WTC11 (cell line): Measurements from ENCODE around the gene NUDCD2. TPM values are rescaled to one million over a fixed set of nuclear protein-coding genes. Genes with fewer than 3 reads are reported as not detected.

Source experiments
- ATAC-seq: fragments of 200-7000 bp; cut with Tn5 transposase; 2 replicates; pipeline ENCODE4 v1.10.0; 2021; ENCODE audit warnings: mild to moderate bottlenecking, moderate library complexity
- CTCF ChIA-PET: fragments of 300-600 bp; sonication (Branson Sonifier 250); formaldehyde crosslinking; loops from one replicate; lab custom pipeline; 2021; ENCODE audit warnings: antibody characterized with exemption; lab: Charles Lee
- POLR2A ChIA-PET: fragments of 350-600 bp; sonication (Branson Sonifier 250); formaldehyde crosslinking; loops from one replicate; lab custom pipeline; 2021; ENCODE audit warnings: antibody characterized with exemption; lab: Charles Lee
- DNase-seq: peaks from one replicate; pipeline ENCODE4 v3.0.0; 2021; ENCODE audit warnings: low spot score
- H3K27ac Mint-ChIP-seq: 2 replicates; pipeline ENCODE4 v1.8.0; 2021; ENCODE audit warnings: mixed read lengths
- H3K27me3 Mint-ChIP-seq: 2 replicates; pipeline ENCODE4 v1.8.0; 2021; ENCODE audit warnings: low read depth, mild to moderate bottlenecking, moderate library complexity, mixed read lengths
- H3K36me3 Mint-ChIP-seq: 2 replicates; pipeline ENCODE4 v1.8.0; 2021; ENCODE audit warnings: mixed read lengths
- H3K4me1 Mint-ChIP-seq: 2 replicates; pipeline ENCODE4 v1.8.0; 2022; ENCODE audit warnings: mixed read lengths
- H3K4me3 Mint-ChIP-seq: 2 replicates; pipeline ENCODE4 v1.8.0; 2021; ENCODE audit warnings: mild to moderate bottlenecking, moderate library complexity, mixed read lengths
- H3K9me3 Mint-ChIP-seq: 2 replicates; pipeline ENCODE4 v1.8.0; 2021; ENCODE audit warnings: mixed read lengths
- ATF1 ChIP-seq: sonication (generic); formaldehyde crosslinking; IDR thresholded peaks from 2 replicates; pipeline ENCODE4 v1.8.1; 2023; ENCODE audit warnings: mild to moderate bottlenecking, moderate library complexity, missing genetic modification reagents
- ATF2 ChIP-seq: sonication (generic); formaldehyde crosslinking; IDR thresholded peaks from 2 replicates; pipeline ENCODE4 v1.8.1; 2022; ENCODE audit warnings: low read depth, missing genetic modification reagents, borderline replicate concordance
- CREB1 ChIP-seq: sonication (generic); formaldehyde crosslinking; IDR thresholded peaks from 2 replicates; pipeline ENCODE4 v1.8.0; 2023; ENCODE audit warnings: mild to moderate bottlenecking, missing genetic modification reagents
- CREM ChIP-seq: sonication (generic); formaldehyde crosslinking; IDR thresholded peaks from 2 replicates; pipeline ENCODE4 v1.8.1; 2022; ENCODE audit warnings: mild to moderate bottlenecking, missing genetic modification reagents, moderate library complexity
- ELF4 ChIP-seq: sonication (generic); formaldehyde crosslinking; IDR thresholded peaks from 2 replicates; pipeline ENCODE4 v1.8.1; 2022; ENCODE audit warnings: low read depth, mild to moderate bottlenecking, moderate library complexity, missing genetic modification reagents
- ETV6 ChIP-seq: sonication (generic); formaldehyde crosslinking; IDR thresholded peaks from 2 replicates; pipeline ENCODE4 v1.8.1; 2022; ENCODE audit warnings: mild to moderate bottlenecking, missing genetic modification reagents
- FOXP1 ChIP-seq: sonication (generic); formaldehyde crosslinking; IDR thresholded peaks from 2 replicates; pipeline ENCODE4 v1.8.0; 2022; ENCODE audit warnings: missing genetic modification reagents, mild to moderate bottlenecking, moderate library complexity, borderline replicate concordance
- FOXP4 ChIP-seq: sonication (generic); formaldehyde crosslinking; IDR thresholded peaks from 2 replicates; pipeline ENCODE4 v1.8.0; 2022; ENCODE audit warnings: mild to moderate bottlenecking, missing genetic modification reagents
- HMGA2 ChIP-seq: fragments of 250-450 bp; sonication (Bioruptor Pico); IDR thresholded peaks from 2 replicates; pipeline ENCODE4 v1.4.0; 2021; ENCODE audit warnings: mild to moderate bottlenecking, moderate library complexity
- KAT7 ChIP-seq: sonication (generic); formaldehyde crosslinking; IDR thresholded peaks from 2 replicates; pipeline ENCODE4 v1.8.1; 2023; ENCODE audit warnings: missing genetic modification reagents, mild to moderate bottlenecking, borderline replicate concordance
- MYBL2 ChIP-seq: sonication (generic); formaldehyde crosslinking; IDR thresholded peaks from 2 replicates; pipeline ENCODE4 v1.8.1; 2023; ENCODE audit warnings: mild to moderate bottlenecking, moderate library complexity, missing genetic modification reagents
- NFATC4 ChIP-seq: fragments of 250-450 bp; sonication (Bioruptor Pico); IDR thresholded peaks from 2 replicates; pipeline ENCODE4 v1.9.0; 2021; ENCODE audit warnings: mild to moderate bottlenecking
- NR3C1 ChIP-seq: sonication (generic); formaldehyde crosslinking; conservative IDR thresholded peaks from 2 replicates; pipeline ENCODE4 v1.8.1; 2023; ENCODE audit warnings: low read depth, mild to moderate bottlenecking, missing genetic modification reagents
- PREB ChIP-seq: sonication (generic); formaldehyde crosslinking; IDR thresholded peaks from 2 replicates; pipeline ENCODE4 v1.8.1; 2022; ENCODE audit warnings: mild to moderate bottlenecking, missing genetic modification reagents, moderate library complexity, borderline replicate concordance
- RORB ChIP-seq: fragments of 250-450 bp; sonication (Bioruptor Pico); IDR thresholded peaks from 2 replicates; pipeline ENCODE4 v1.9.0; 2021; ENCODE audit warnings: mild to moderate bottlenecking
- SOX15 ChIP-seq: fragments of 250-450 bp; sonication (Bioruptor Pico); IDR thresholded peaks from 2 replicates; pipeline ENCODE4 v1.9.0; 2021; ENCODE audit warnings: mild to moderate bottlenecking
- STAT6 ChIP-seq: sonication (generic); formaldehyde crosslinking; conservative IDR thresholded peaks from 2 replicates; pipeline ENCODE4 v1.8.1; 2023; ENCODE audit warnings: mild to moderate bottlenecking, low read depth, missing genetic modification reagents, moderate library complexity
- TCF7 ChIP-seq: sonication (generic); formaldehyde crosslinking; IDR thresholded peaks from 2 replicates; pipeline ENCODE4 v1.8.0; 2022; ENCODE audit warnings: mild to moderate bottlenecking, low read depth, missing genetic modification reagents, moderate library complexity
- TEAD1 ChIP-seq: sonication (generic); formaldehyde crosslinking; IDR thresholded peaks from 2 replicates; pipeline ENCODE4 v1.8.0; 2022; ENCODE audit warnings: mild to moderate bottlenecking, missing genetic modification reagents
- TP53 ChIP-seq: sonication (generic); formaldehyde crosslinking; IDR thresholded peaks from 2 replicates; pipeline ENCODE4 v1.8.1; 2023; ENCODE audit warnings: mild to moderate bottlenecking, missing genetic modification reagents
- USF1 ChIP-seq: sonication (generic); formaldehyde crosslinking; IDR thresholded peaks from 2 replicates; pipeline ENCODE4 v1.8.0; 2022; ENCODE audit warnings: mild to moderate bottlenecking, missing genetic modification reagents
- USF2 ChIP-seq: sonication (generic); formaldehyde crosslinking; IDR thresholded peaks from 2 replicates; pipeline ENCODE4 v1.8.1; 2023; ENCODE audit warnings: mild to moderate bottlenecking, missing genetic modification reagents, moderate library complexity
- ZMAT4 ChIP-seq: fragments of 250-450 bp; sonication (Bioruptor Pico); IDR thresholded peaks from 2 replicates; pipeline ENCODE4 v1.9.0; 2021; ENCODE audit warnings: mild to moderate bottlenecking
- ZNF138 ChIP-seq: sonication (generic); formaldehyde crosslinking; conservative IDR thresholded peaks from 2 replicates; pipeline ENCODE4 v1.8.1; 2022; ENCODE audit warnings: mild to moderate bottlenecking, moderate library complexity, missing genetic modification reagents
- ZNF232 ChIP-seq: sonication (generic); formaldehyde crosslinking; IDR thresholded peaks from 2 replicates; pipeline ENCODE4 v1.8.0; 2022; ENCODE audit warnings: mild to moderate bottlenecking, missing genetic modification reagents
- ZNF671 ChIP-seq: fragments of 250-450 bp; sonication (Bioruptor Pico); IDR thresholded peaks from 2 replicates; pipeline ENCODE4 v1.8.0; 2021; ENCODE audit warnings: mild to moderate bottlenecking
- total RNA-seq: library from RNA; stranded (reverse); gene quantifications from 3 replicates; pipeline ENCODE4 v1.2.3, GENCODE V29; 2021

Gene NUDCD2
- total RNA-seq, 1 experiment from 2014 or later, result 73.4 TPM

GRCh38 chr5:163448491-163448890 lies 11.4 kb downstream of the NUDCD2 start (continued):
- no peak for TF ChIP-seq ZNF138 (CRISPR knock-in tag)

- peaks cover 3% of the 10 kb centered on the region; the same call in 1 of the 2 replicates for H3K4me1 Mint-ChIP-seq
- TF ChIP-seq ATF2 (CRISPR knock-in tag), result no peak
- no peak for TF ChIP-seq ETV6 (CRISPR knock-in tag)
- TF ChIP-seq ZNF232 (CRISPR knock-in tag), result no peak
- TF ChIP-seq NFATC4 (CRISPR knock-in tag), result no peak
- TF ChIP-seq STAT6, result no peak
- no peak for TF ChIP-seq CREB1
- TF ChIP-seq SOX15 (CRISPR knock-in tag), result no peak
- no peak for TF ChIP-seq TEAD1 (CRISPR knock-in tag)
- TF ChIP-seq FOXP4, result no peak
- no peak for TF ChIP-seq PREB (CRISPR knock-in tag)
- no peak for TF ChIP-seq FOXP1 (CRISPR knock-in tag)
- TF ChIP-seq NR3C1 (CRISPR knock-in tag), result no peak
- TF ChIP-seq ZNF671 (CRISPR knock-in tag), result no peak
- no peak for TF ChIP-seq TP53 (CRISPR knock-in tag)
- no peak for TF ChIP-seq KAT7
- no peak for TF ChIP-seq HMGA2 (CRISPR knock-in tag)
- peaks cover 9% of the 10 kb centered on the region for H3K9me3 Mint-ChIP-seq
- ATAC-seq (no peak), DNase-seq (no peak)
- H3K27ac Mint-ChIP-seq, result no peak overlapping the region
- CTCF ChIA-PET, result no interaction called here
- H3K27me3 Mint-ChIP-seq, result no peaks in the 10 kb centered on the region
- peaks cover 59% of the 10 kb centered on the region for H3K36me3 Mint-ChIP-seq
- POLR2A ChIA-PET, result interaction anchor here (1.4 kb wide), 1 partner anchor 13 kb away, joined by 5 read pairs; the partner anchor contains the start of genes HMMR and NUDCD2
- no peak overlapping the region for H3K4me3 Mint-ChIP-seq
These were observed 12.0 kb downstream of the NUDCD2 start for GRCh38 chr5:163447875-163448274.

GRCh38 chr5:163447191-163447590 lies 12.7 kb downstream of the NUDCD2 start:
- Mint-ChIP-seq H3K4me3 (no peak overlapping the region), H3K27ac (peak overlapping the region; percentile 64), H3K27me3 (no peaks in the 10 kb centered on the region), H3K9me3 (peaks cover 9% of the 10 kb centered on the region), H3K36me3 (peaks cover 63% of the 10 kb centered on the region), H3K4me1 (peaks cover 3% of the 10 kb centered on the region; the same call in 1 of the 2 replicates)
- no peak for DNase-seq
- POLR2A ChIA-PET, result interaction anchor here (1.4 kb wide), 1 partner anchor 13 kb away, joined by 5 read pairs; the partner anchor contains the start of genes HMMR and NUDCD2
- CTCF ChIA-PET, result no interaction called here
- no peak for ATAC-seq
- TF ChIP-seq ZMAT4 (no peak), MYBL2 (CRISPR knock-in tag) (no peak), USF2 (no peak), ELF4 (CRISPR knock-in tag) (no peak), ATF1 (CRISPR knock-in tag) (no peak), TCF7 (CRISPR knock-in tag) (no peak), PREB (CRISPR knock-in tag) (no peak), RORB (CRISPR knock-in tag) (no peak), USF1 (CRISPR knock-in tag) (no peak), CREM (no peak)
